PC-9 (cell line): Measurements from ENCODE around the gene ANAPC16.

Source experiments
- EZH2 ChIP-seq: fragments of 200-600 bp; sonication (generic); IDR thresholded peaks from 2 replicates; pipeline ENCODE4 v1.8.0; 2017; ENCODE audit warnings: antibody characterized with exemption, low read depth
- TF ChIP-seq, protein P1 (sequence below): fragments of 200-600 bp; sonication (generic); conservative IDR thresholded peaks from 2 replicates; pipeline ENCODE4 v1.6.1; 2017; ENCODE audit warnings: mixed run types, antibody characterized with exemption, mild to moderate bottlenecking, moderate library complexity

DNA sequence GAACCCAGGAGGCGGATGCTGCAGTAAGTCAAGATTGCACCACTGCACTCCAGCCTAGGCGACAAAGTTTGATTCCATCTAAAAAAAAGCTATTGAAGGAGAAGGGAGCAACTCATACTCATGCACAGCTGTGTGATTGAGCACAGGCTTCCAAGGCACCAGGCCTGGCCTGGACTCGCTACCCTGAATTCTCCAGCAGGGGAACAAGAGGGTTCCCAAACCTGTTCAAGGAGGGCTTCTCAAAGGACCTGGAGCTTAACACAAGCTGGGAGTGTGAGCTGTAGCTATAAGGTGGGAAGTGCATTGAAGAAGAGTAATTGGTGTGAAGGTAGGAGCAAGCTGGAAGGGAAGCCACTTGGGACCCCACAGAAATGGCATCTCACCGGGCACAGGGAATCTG, 42.8 kb downstream of the ANAPC16 start:
- TF ChIP-seq, protein P1, sequence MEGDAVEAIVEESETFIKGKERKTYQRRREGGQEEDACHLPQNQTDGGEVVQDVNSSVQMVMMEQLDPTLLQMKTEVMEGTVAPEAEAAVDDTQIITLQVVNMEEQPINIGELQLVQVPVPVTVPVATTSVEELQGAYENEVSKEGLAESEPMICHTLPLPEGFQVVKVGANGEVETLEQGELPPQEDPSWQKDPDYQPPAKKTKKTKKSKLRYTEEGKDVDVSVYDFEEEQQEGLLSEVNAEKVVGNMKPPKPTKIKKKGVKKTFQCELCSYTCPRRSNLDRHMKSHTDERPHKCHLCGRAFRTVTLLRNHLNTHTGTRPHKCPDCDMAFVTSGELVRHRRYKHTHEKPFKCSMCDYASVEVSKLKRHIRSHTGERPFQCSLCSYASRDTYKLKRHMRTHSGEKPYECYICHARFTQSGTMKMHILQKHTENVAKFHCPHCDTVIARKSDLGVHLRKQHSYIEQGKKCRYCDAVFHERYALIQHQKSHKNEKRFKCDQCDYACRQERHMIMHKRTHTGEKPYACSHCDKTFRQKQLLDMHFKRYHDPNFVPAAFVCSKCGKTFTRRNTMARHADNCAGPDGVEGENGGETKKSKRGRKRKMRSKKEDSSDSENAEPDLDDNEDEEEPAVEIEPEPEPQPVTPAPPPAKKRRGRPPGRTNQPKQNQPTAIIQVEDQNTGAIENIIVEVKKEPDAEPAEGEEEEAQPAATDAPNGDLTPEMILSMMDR: no peak
- TF ChIP-seq EZH2: no peak
